Fibroblast of skin of right biceps (primary cell): ENCODE data around the gene DLD.
"Not testable (repeated sequence)": the region's sequence is repeated elsewhere in the genome, so short reads cannot be mapped to it uniquely, and the experiment has no call there.

Experiments
- DNase-seq: peaks from one replicate; pipeline ENCODE4 v3.0.0-alpha.2; 2013

Gene DLD

GRCh38 chr7:107890962-107891635 lies at the start of gene DLD:
TSS of gene DLD (plus strand) at chr7:107891183. CDS start at chr7:107891251, 68 bp downstream.
- peak; percentile 91 for DNase-seq

- DNase-seq: no peak
Measured at GRCh38 chr7:107842213-107842612, 48.8 kb upstream of the DLD start.

- no peak for DNase-seq
Measured at GRCh38 chr7:107843184-107843583, 47.8 kb upstream of the DLD start.

GRCh38 chr7:107846324-107846723 lies 44.7 kb upstream of the DLD start:
- no peak for DNase-seq

GRCh38 chr7:107847168-107847835 lies 43.7 kb upstream of the DLD start:
- no peak for DNase-seq

GRCh38 chr7:107847836-107848175 lies 43.2 kb upstream of the DLD start:
- not testable (repeated sequence) for DNase-seq

- not testable (repeated sequence) for DNase-seq
Measured at GRCh38 chr7:107848211-107848610, 42.8 kb upstream of the DLD start.

- DNase-seq: no peak
Measured at GRCh38 chr7:107850216-107850615, 40.8 kb upstream of the DLD start.

GRCh38 chr7:107850643-107851042 lies 40.3 kb upstream of the DLD start:
- no peak for DNase-seq

- no peak for DNase-seq
Measured at GRCh38 chr7:107854454-107854853, 36.5 kb upstream of the DLD start.

- DNase-seq: peak; percentile 65
Measured at GRCh38 chr7:107854989-107855388, 36.0 kb upstream of the DLD start.

GRCh38 chr7:107856806-107857540 lies 34.0 kb upstream of the DLD start:
- DNase-seq: no peak

- peak; percentile 74 for DNase-seq
Measured at GRCh38 chr7:107857541-107857912, 33.5 kb upstream of the DLD start.

- DNase-seq: no peak
Measured at GRCh38 chr7:107858280-107858679, 32.7 kb upstream of the DLD start.

GRCh38 chr7:107860279-107860961 lies 30.6 kb upstream of the DLD start:
- no peak for DNase-seq

GRCh38 chr7:107860981-107861652 lies 29.9 kb upstream of the DLD start:
- peak; percentile 16 for DNase-seq

GRCh38 chr7:107865956-107866775 lies 24.8 kb upstream of the DLD start:
- DNase-seq: no peak

GRCh38 chr7:107867858-107868466 lies 23.0 kb upstream of the DLD start:
- DNase-seq: no peak

- no peak for DNase-seq
Measured at GRCh38 chr7:107870427-107871000, 20.5 kb upstream of the DLD start.

- no peak for DNase-seq
Measured at GRCh38 chr7:107874111-107874510, 16.9 kb upstream of the DLD start.
